ENCODE measurements around the gene TMPO.
A peak's percentile ranks its signal among the peaks of the same experiment; 100 is the strongest.
"Not testable (repeated sequence)": the region's sequence is repeated elsewhere in the genome, so short reads cannot be mapped to it uniquely, and the experiment has no call there.

TMPO gene

GRCh38 chr12:98511806-98512205 lies 3.6 kb upstream of the TMPO start:
- DNase-seq = not testable (repeated sequence)

GRCh38 chr12:98513379-98514322 lies 1.7 kb upstream of the TMPO start:
- DNase-seq = no peak

- no peak for DNase-seq
These were observed 456 bp upstream of the TMPO start for GRCh38 chr12:98514982-98515286.

- peak; percentile 55 to 82 for DNase-seq
These were observed 902 bp downstream of the TMPO start for GRCh38 chr12:98516111-98516873.

- no peak for DNase-seq
These were observed 4.0 kb downstream of the TMPO start for GRCh38 chr12:98519257-98519907.

- DNase-seq = no peak
These were observed 14.7 kb downstream of the TMPO start for GRCh38 chr12:98530068-98530467.

- DNase-seq = no peak
These were observed 17.4 kb downstream of the TMPO start for GRCh38 chr12:98532687-98533304.

GRCh38 chr12:98533723-98534251 lies 18.4 kb downstream of the TMPO start:
- DNase-seq = no peak

GRCh38 chr12:98538031-98538430 lies 22.6 kb downstream of the TMPO start:
- DNase-seq = no peak

- DNase-seq = no peak
These were observed 28.3 kb downstream of the TMPO start for GRCh38 chr12:98543701-98544100.

- DNase-seq = no peak
These were observed 29.4 kb downstream of the TMPO start for GRCh38 chr12:98544751-98545150.

GRCh38 chr12:98549371-98550110 lies 34.2 kb downstream of the TMPO start:
- no peak for DNase-seq

- no peak for DNase-seq
These were observed 36.4 kb downstream of the TMPO start for GRCh38 chr12:98551787-98552186.

GRCh38 chr12:98558097-98558496 lies 42.7 kb downstream of the TMPO start:
- not testable (repeated sequence) for DNase-seq

GRCh38 chr12:98559666-98560065 lies 44.3 kb downstream of the TMPO start:
- peak; percentile 23 to 74 for DNase-seq

- no peak for DNase-seq
These were observed 46.5 kb downstream of the TMPO start for GRCh38 chr12:98561846-98562245.

- DNase-seq = no peak
These were observed 56.6 kb downstream of the TMPO start for GRCh38 chr12:98572010-98572409.

- no peak for DNase-seq
These were observed 58.7 kb downstream of the TMPO start for GRCh38 chr12:98574110-98574509.

GRCh38 chr12:98575013-98575412 lies 59.6 kb downstream of the TMPO start:
- DNase-seq = no peak

GRCh38 chr12:98576795-98577194 lies 61.4 kb downstream of the TMPO start:
- DNase-seq = not testable (repeated sequence)

- DNase-seq = no peak
These were observed 63.0 kb downstream of the TMPO start for GRCh38 chr12:98578392-98578791.

- DNase-seq = no peak
These were observed 63.4 kb downstream of the TMPO start for GRCh38 chr12:98578821-98579220.

Data from hippocampal formation (tissue), 2 donors.